Ovary (tissue), 3 donors: ENCODE results near the gene IGF2BP3.

Source experiments
- EP300 ChIP-seq: sonication (generic); formaldehyde crosslinking; IDR thresholded peaks from one replicate; pipeline ENCODE4 v1.6.1; 2017; ENCODE audit warnings: antibody characterized with exemption
- POLR2A ChIP-seq: fragments of 450-650 bp; IDR thresholded peaks from one replicate; pipeline ENCODE4 v1.6.1; 2017; ENCODE audit warnings: antibody characterized with exemption, mild to moderate bottlenecking, moderate library complexity
- TF ChIP-seq, protein P1 (sequence below), 3 donors: fragments of 450-650 bp in 2 of 3; fragments of 200-600 bp in 1 of 3; IDR thresholded peaks; one replicate each; pipeline versions ENCODE4 v1.5.1 to v1.8.0; 2016 to 2022; ENCODE audit warnings: antibody characterized with exemption in 3 of 3, mild to moderate bottlenecking in 1 of 3
- donor health status: DM: no; HTN: no; CAD: no.

DNA sequence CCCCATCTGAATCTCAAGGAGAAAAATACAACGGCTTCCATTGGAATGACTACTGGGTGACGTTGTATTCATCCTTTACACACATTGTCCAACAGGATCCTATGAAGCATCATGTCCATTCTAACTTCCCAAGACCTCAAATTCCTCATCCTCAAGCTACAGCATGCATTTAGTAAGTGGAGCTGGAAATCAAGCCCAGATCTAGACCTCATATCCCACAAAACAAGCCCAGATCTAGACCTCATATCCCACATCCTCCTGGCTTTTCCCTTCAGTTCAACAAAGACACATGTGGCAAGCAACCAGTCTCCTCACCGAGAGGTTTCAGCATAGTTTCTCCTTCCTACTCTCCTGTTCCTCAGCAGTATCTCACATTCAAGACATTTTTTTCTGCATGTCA, 12.2 kb downstream of the IGF2BP3 start:
- TF ChIP-seq, protein P1, sequence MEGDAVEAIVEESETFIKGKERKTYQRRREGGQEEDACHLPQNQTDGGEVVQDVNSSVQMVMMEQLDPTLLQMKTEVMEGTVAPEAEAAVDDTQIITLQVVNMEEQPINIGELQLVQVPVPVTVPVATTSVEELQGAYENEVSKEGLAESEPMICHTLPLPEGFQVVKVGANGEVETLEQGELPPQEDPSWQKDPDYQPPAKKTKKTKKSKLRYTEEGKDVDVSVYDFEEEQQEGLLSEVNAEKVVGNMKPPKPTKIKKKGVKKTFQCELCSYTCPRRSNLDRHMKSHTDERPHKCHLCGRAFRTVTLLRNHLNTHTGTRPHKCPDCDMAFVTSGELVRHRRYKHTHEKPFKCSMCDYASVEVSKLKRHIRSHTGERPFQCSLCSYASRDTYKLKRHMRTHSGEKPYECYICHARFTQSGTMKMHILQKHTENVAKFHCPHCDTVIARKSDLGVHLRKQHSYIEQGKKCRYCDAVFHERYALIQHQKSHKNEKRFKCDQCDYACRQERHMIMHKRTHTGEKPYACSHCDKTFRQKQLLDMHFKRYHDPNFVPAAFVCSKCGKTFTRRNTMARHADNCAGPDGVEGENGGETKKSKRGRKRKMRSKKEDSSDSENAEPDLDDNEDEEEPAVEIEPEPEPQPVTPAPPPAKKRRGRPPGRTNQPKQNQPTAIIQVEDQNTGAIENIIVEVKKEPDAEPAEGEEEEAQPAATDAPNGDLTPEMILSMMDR (IDR thresholded peaks at IDR 0.05), result no peak
- TF ChIP-seq POLR2A, result no peak
- no peak for TF ChIP-seq EP300
